Measurements from ENCODE around the gene MAN2A2. TPM values are rescaled to one million over a fixed set of nuclear protein-coding genes. Genes with fewer than 3 reads are reported as not detected.

MAN2A2 gene
- total RNA-seq, 1 experiment from 2014 or later = 27.4 TPM

DNA sequence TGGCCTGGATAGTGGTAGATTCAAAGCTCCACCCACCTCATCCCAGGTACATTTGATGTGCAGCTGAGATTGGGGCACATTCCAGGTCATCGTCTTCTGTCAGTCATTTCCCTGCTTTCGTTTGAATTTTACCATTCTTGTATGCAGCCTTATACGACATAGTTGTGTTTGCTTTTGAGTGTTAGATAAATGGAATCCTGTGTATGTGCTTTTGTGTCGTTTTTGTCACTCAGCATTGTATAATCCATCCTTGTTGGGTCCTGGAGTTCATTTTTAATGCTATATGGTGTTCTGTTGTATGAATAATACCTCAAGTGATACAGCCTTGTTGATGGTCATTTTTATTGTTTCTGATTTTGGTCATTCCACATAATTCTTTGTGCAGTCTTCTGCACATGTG is 58.9 kb downstream of the MAN2A2 start:
- H3K23ac ChIP-seq (ENCODE audit: insufficient read length, low read depth, low read length) = no peak overlapping the region
- H3K36me3 Mint-ChIP-seq (ENCODE audit: insufficient read depth in 1 of 3, low read depth in 3 of 3) = peaks cover 14 to 70% (median 65%) of the 10 kb centered on the region in 3 experiments

More for the DNA sequence above, 58.9 kb downstream of the MAN2A2 start:
- Histone ChIP-seq H2BK15ac (ENCODE audit: low read depth, low read length) (no peak overlapping the region), H3K23me2 (ENCODE audit: insufficient read length, low read depth, low read length, poor library complexity, severe bottlenecking) (no peaks in the 10 kb centered on the region), H2BK5ac (ENCODE audit: insufficient read length, low read length) (no peak overlapping the region), H3K79me2 (ENCODE audit: insufficient read depth, low read length) (no peaks in the 10 kb centered on the region), H3K9me3 (ENCODE audit: control insufficient read depth, low read depth, low read length) (no peaks in the 10 kb centered on the region), H3K27ac (ENCODE audit: insufficient read length, low read depth, low read length) (no peak overlapping the region), H3K18ac (ENCODE audit: insufficient read length, low read depth, low read length) (no peak overlapping the region), H4K20me1 (ENCODE audit: control insufficient read depth, insufficient read depth, insufficient read length) (no peaks in the 10 kb centered on the region), H3K27me3 (ENCODE audit: insufficient read depth, low read length) (no peaks in the 10 kb centered on the region), H2BK12ac (ENCODE audit: insufficient read length, low read depth, low read length) (no peak overlapping the region), H2BK20ac (ENCODE audit: low read depth, low read length, poor library complexity, severe bottlenecking) (no peak overlapping the region), H4K8ac (replicated peaks; ENCODE audit: insufficient read length, low read depth, low read length) (no peak overlapping the region), H3K56ac (ENCODE audit: insufficient read length, low read depth, low read length) (no peak overlapping the region), H3T11ph (ENCODE audit: low read length) (no peak overlapping the region), H4K91ac (ENCODE audit: insufficient read length, low read depth, low read length) (no peak overlapping the region), H3K14ac (ENCODE audit: insufficient read depth, low read length) (no peak overlapping the region), H2AK5ac (ENCODE audit: insufficient read length, low read length) (no peak overlapping the region), H3K9ac (ENCODE audit: extremely low read depth, insufficient read length, low read length) (no peak overlapping the region), H3K79me1 (ENCODE audit: insufficient read depth, low read depth, low read length, poor library complexity, severe bottlenecking) (no peaks in the 10 kb centered on the region), H2AFZ (ENCODE audit: low read length) (no peak overlapping the region), H3K4me1 (ENCODE audit: insufficient read depth, low read length) (peaks cover 3% of the 10 kb centered on the region; the same call in 1 of the 2 replicates), H3K4me2 (ENCODE audit: insufficient read depth, insufficient read length, low read length) (no peak overlapping the region), H2BK120ac (ENCODE audit: low read depth, low read length, poor library complexity, severe bottlenecking) (no peak overlapping the region), H3K4ac (ENCODE audit: low read depth, low read length) (no peak overlapping the region), H4K5ac (ENCODE audit: insufficient read length, low read depth, low read length) (no peak overlapping the region)
- no peak overlapping the region for H3K4me3 Mint-ChIP-seq
- H3K9me3 Mint-ChIP-seq = no peaks in the 10 kb centered on the region
- TF ChIP-seq, protein P1, sequence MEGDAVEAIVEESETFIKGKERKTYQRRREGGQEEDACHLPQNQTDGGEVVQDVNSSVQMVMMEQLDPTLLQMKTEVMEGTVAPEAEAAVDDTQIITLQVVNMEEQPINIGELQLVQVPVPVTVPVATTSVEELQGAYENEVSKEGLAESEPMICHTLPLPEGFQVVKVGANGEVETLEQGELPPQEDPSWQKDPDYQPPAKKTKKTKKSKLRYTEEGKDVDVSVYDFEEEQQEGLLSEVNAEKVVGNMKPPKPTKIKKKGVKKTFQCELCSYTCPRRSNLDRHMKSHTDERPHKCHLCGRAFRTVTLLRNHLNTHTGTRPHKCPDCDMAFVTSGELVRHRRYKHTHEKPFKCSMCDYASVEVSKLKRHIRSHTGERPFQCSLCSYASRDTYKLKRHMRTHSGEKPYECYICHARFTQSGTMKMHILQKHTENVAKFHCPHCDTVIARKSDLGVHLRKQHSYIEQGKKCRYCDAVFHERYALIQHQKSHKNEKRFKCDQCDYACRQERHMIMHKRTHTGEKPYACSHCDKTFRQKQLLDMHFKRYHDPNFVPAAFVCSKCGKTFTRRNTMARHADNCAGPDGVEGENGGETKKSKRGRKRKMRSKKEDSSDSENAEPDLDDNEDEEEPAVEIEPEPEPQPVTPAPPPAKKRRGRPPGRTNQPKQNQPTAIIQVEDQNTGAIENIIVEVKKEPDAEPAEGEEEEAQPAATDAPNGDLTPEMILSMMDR (conservative IDR thresholded peaks at IDR 0.05) = no peak
- H3K4me1 Mint-ChIP-seq = peaks cover 6 to 7% of the 10 kb centered on the region in 2 experiments
- no peak overlapping the region for H3K27ac Mint-ChIP-seq
- no peaks in the 10 kb centered on the region for H3K27me3 Mint-ChIP-seq (ENCODE audit: low read depth)
- no CpG with 5 or more reads among the region's 4 CpGs for WGBS (ENCODE audit: extremely low coverage, insufficient read length, low lambda C conversion rate)
- no peak for DNase-seq

All from H9 (cell line).